Erythroblast (primary cell): ENCODE measurements around the gene IL20.

ENCODE experiments used
- DNase-seq, 2 experiments: peaks; one replicate each; lab custom pipeline; 2025; lab: John Stamatoyannopoulos, UW
- GATA1 ChIP-seq: IDR thresholded peaks from 2 replicates; pipeline ENCODE4 v1.6.1; 2011; ENCODE audit warnings: low read depth, mild to moderate bottlenecking, control low read depth, low read length, moderate library complexity
- POLR2A ChIP-seq: IDR thresholded peaks from 2 replicates; pipeline ENCODE4 v1.6.1; 2011; ENCODE audit warnings: mild to moderate bottlenecking, low read length

IL20 gene, protein sequence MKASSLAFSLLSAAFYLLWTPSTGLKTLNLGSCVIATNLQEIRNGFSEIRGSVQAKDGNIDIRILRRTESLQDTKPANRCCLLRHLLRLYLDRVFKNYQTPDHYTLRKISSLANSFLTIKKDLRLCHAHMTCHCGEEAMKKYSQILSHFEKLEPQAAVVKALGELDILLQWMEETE

DNA sequence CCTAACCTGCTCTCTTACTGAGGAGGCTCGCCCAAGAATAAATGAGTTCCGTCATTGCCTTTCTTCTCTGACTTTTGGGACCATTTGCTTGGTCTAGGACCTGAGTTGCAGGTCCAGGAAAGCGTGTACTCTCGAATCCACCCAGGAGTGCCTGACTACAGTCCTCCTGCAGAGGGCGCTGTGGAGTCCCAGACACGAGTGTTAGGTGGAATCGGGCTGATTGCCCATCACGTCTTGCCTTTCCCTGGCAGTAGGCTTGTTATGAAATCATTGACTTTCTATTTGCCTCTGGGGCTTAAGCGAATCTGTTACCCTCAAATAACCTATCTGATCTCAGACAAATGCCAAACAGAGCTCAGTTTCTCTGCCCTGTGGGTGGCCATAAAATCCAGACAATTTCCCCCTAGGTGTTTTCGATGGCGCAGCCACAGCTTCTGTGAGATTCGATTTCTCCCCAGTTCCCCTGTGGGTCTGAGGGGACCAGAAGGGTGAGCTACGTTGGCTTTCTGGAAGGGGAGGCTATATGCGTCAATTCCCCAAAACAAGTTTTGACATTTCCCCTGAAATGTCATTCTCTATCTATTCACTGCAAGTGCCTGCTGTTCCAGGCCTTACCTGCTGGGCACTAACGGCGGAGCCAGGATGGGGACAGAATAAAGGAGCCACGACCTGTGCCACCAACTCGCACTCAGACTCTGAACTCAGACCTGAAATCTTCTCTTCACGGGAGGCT, at the start of gene IL20:
Gene IL20, plus strand, starts transcription at position 685 of the 733 bp plus-strand sequence. CDS start 230 bp downstream, outside the sequence.
- TF ChIP-seq GATA1: no peak
- TF ChIP-seq POLR2A: no peak
- peak; percentile 78 to 88 for DNase-seq

DNA sequence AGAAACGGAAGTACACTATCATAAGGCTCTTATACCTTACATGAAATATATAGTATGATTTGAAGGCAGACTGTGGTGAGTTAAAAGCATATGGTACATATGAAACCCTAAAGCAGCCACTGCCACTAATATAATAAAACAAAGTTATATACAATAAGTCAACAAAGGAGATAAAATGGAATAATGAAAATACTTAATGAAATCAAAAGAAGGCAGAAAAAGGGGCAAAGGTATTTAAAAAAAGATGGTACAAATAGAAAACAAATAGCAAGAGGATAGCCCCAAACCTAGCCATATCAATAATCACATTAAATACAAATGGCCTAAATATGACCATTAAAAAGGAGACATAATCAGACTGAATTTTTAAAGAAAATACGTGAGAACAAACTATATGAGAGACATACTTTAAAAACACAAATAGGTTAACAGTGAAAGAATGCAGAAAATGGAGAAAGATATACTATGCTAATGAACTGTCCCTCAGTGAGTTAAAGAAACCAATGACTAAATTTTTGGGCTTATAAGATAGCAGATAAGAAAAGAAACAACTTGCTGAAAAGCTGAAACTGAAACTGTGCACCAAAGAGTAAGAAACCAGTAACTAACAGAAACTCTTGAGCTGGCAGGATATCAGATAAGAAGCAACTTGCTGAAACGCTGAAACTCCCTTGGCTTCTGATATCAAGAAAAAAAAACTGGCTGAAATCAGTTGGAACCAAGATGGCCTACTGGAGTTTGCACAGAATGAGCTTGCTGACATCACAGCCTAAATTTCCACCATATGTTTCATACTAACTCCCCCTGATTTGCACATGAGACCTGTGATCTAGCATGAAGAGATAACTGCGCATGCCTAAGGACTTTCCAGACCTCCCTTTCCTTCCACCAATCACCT, 48.8 kb upstream of the IL20 start:
- peak; percentile 83 to 91 for DNase-seq

DNA sequence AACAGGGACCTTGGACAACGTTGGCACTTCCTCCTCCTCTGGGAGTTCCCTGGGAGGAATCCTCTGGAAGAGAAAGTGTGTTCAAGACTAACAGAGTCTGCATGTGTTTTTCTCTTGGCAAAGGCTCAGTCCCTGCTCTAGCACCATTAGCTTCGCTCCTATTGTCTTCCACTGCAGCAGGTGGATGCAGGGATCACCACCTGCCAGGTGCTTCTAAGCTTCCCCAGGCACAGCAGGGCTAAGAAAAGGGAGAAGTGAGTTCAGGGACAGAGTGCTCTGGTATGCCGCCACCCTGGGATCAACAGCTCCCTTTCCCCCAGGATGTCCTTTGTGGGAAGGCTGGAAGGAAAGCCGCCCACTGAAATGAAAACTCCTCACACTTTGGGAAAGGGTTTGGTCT, 43.9 kb upstream of the IL20 start:
- TF ChIP-seq POLR2A: no peak
- TF ChIP-seq GATA1: no peak
- no peak for DNase-seq

More for the DNA sequence above, 48.8 kb upstream of the IL20 start:
- no peak for TF ChIP-seq GATA1
- TF ChIP-seq POLR2A: peak; percentile 13

DNA sequence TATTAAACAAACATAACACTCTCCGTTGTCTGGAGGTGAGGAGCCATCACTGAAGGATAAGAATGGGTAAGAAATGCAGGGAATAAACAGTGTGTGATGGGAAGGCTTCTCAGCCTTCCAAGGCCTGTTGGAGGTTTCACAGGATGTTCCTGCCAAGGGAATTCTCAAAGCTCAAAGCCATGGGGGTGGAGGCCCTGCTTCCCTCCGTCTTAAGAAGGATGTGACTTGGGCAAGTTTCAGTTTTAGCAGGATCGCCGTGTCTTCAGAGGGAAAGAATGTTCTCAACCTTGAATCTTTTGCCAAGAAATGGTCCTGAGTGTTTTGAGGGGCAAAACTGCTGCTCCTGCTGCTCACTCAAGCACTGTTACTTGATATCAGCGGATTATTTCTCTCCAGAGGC, 41.7 kb upstream of the IL20 start:
- no peak for TF ChIP-seq GATA1
- no peak for TF ChIP-seq POLR2A
- no peak for DNase-seq

DNA sequence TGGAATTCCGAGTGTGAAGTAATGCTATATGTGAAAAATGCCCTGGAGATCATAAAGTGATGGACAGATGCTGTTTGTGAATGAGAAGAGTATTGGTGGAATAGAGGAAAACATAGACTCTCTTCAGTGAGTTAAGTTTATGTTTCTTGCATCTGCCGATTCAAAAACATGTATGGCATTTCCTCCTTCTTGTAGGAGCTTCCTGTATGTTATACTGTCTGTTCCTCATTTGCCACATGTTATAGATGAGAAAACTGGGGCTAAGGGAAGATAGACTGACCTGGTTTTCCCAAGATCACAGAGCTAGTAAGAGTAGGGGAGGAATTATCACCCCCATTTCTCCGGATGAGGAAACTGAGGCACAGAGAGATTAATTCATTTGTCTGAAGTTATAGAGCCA, 41.1 kb upstream of the IL20 start:
- TF ChIP-seq GATA1 (no peak), POLR2A (no peak)
- no peak for DNase-seq

DNA sequence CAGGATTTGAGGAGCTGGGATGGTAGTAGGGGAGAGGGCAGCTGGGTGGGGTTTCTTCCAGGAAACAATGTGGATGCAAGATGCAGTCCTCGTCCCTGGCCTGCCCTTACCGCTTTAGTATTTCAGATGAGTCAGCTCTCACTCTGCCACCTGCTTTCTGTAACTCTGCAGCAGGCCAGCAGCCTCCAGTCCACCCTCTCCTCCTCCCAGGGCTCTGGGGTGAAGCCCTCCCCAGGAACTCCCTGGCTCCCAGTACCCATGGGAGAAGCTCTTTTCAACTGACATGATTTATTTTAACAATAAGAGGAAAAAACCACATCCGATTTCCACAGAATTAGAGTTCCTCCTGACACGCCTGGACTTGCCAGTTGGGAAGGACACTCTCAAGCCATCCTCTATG, 39.0 kb upstream of the IL20 start:
- TF ChIP-seq POLR2A (no peak), GATA1 (no peak)
- no peak for DNase-seq

DNA sequence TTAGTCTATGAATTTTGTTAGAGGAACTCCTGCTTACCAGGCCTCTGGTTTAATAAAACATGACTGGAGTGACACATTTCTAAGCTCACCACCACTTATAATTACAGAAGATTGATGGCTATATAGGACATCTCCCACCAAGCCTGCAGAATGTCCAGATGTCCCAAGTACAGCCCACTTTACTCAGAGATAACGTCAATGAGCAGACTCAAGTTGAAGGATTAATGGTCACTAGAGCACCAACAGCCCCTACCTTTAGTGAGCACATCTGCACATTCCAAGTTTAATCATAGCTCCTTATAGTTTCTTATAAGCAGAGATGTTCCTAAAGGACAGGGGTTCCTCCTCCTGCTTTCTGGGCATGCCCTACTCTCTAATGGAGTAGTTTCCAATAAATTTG, 37.4 kb upstream of the IL20 start:
- TF ChIP-seq GATA1 (no peak), POLR2A (no peak)
- no peak for DNase-seq

DNA sequence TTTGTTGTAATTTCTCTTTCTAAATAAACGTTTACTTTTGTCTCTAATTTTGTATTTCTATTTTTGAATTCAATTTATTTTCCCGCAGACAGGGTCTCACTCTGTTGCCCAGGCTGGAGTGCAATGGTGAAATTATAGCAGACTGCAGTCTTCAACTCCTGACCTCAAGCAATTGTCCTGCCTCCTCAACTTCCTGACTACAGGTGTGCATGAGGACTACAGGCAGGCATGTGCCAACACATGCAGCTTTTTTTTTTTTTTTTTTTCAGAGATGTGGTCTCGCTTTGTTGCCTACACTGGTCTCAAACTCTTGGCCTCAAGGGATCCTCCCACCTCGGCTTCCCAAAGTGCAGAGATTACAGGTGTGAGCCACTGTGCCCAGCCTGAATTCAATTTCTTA, 36.7 kb upstream of the IL20 start:
- no peak for TF ChIP-seq GATA1
- TF ChIP-seq POLR2A: no peak
- DNase-seq: no peak

DNA sequence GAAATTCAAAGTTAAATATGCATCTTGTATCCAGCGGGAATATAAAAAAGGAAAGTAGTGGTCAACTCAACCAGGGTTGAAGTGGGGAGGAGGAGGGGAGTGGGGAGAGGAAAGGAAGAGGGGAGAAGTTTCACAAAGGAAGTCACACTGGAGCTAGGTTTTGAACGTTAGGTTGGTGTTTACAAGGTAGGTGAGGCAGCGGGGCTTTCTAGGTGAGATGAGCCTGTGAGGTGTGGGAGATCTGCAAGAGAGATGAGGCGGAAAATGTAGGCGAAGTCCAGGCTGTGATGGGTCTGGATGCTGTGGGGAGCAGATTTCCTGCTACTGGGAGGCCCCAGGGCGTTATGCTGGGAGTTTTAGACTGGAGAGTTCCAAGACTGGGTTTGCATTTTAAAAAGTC, 36.1 kb upstream of the IL20 start:
- no peak for TF ChIP-seq GATA1
- no peak for TF ChIP-seq POLR2A
- no peak for DNase-seq

DNA sequence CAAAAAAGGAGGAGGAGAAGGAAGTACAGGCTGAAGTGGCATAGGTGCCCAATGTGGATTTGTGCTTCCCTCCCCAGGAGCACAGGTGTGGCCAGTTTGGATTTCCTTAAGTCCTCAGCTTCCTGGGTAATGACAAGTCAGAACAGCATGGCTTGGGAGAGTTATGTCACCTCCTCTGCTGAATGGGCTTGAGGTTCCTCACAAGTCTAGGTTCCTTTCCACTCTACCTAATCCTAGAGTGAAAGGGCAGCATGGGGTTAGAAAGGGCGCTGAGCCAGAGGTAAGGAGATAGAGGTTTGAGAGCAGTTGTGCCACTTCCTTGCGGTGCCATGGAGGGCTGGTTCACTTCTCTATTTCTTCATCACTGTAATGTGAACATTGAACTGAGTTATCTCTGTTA, 35.5 kb upstream of the IL20 start:
- DNase-seq: no peak
- no peak for TF ChIP-seq GATA1
- TF ChIP-seq POLR2A: no peak

DNA sequence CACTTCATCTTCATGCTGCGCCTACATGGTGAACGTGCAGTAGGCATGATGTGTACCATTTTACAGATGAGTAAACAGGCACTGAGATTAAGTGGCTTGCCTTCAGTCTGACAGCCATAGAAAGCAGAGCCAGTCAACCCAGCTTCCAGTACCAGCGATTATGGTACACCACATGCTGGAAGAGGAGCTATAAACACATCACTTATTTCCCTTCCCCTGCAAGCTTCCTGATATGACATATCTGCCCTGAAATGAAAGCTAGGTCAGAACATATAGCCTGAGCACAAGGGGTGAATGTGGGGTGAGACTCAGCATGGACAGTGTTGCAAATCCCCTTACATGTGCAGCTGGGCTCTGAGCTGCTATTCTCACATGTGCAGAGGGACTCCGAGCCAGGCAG, 33.8 kb upstream of the IL20 start:
- no peak for DNase-seq
- TF ChIP-seq GATA1: no peak
- TF ChIP-seq POLR2A: no peak

DNA sequence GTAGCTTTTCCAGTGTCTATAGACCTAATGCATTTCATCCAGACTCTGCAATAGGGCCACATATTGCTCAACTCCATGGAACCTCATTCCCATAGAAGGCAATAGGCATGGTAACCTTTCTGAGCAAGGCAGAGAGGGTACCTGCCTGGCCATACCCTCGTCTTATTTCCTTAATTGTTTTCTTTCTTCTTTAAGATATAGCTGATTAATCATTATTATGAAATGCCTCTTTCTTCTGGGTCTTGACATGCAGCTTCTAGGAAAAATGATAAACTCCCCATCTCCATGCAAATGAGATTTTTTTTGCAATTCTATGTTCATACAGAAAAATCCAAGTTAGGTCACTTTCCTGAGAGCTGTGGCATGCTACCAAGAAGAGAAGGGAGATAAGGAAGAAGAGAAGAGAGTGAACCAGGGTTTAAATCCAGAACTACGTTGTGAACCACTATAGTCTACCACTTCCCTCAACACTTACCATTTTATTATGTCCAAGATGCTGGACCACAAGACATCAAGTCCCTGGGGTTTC, 33.0 kb upstream of the IL20 start:
- TF ChIP-seq POLR2A: no peak
- no peak for TF ChIP-seq GATA1
- DNase-seq: no peak

DNA sequence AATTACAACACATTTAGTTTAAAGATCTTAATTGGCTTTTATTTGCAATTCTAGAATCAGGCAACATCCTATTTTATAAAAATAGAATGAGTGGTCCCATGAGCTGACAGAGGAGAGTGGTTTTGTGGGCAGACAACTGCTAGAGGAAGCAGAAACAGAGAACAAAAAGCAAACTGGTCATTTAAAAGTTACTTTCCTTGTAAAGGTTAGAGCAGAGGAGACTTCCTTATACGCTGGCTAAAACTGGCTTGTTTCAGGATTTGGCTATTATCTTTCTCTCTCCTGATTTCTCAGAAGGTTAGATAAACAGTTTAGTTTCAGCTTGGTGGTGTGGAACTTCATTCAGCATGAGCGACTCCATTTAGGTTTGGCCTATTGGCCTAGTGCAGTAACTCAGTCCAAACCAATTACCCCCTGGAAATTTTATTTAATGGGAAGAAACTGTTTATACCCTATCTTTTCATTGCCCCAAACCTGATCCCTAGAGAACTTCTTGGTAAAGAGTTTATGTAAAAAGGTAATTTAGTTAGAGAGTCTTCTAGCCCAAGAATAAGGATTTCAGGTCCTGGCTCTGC, 32.2 kb upstream of the IL20 start:
- DNase-seq: no peak
- no peak for TF ChIP-seq POLR2A
- TF ChIP-seq GATA1: no peak

DNA sequence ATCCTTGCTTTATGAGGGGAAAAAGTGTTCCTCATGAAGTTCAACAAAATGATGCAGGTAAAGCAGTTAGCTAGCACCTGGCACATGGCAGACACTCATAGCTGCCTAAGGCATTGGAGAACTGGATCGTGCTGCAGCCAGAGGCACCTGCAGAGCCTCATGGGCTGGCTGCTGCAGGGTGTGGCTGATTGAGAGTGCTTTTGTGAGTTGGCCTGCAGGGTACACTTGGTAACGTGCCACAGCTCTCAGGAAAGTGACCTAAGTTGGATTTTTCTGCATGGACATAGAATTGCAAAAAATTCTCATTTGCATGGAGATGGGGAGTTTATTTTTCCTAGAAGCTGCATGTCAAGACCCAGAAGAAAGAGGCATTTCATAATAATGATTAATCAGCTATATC, 31.6 kb upstream of the IL20 start:
- DNase-seq: no peak
- TF ChIP-seq GATA1 (no peak), POLR2A (no peak)
